DND-41 (cell line): Measurements from ENCODE around the gene DUSP11.
"Not testable (repeated sequence)": the region's sequence is repeated elsewhere in the genome, so short reads cannot be mapped to it uniquely, and the experiment has no call there.

Experiments
- EZH2 ChIP-seq: IDR thresholded peaks from 3 replicates; pipeline ENCODE4 v1.6.1; 2012; ENCODE audit warnings: borderline replicate concordance, low read depth, mild to moderate bottlenecking, moderate library complexity, low read length, inconsistent platforms; ENCODE audit not compliant: severe bottlenecking
- TF ChIP-seq, protein P1 (sequence below): IDR thresholded peaks from 2 replicates; pipeline ENCODE4 v1.5.1; 2012; ENCODE audit warnings: borderline replicate concordance, low read length, moderate library complexity, mild to moderate bottlenecking; ENCODE audit not compliant: poor library complexity, severe bottlenecking; ENCODE audit errors: extremely low read depth

GRCh38 chr2:73754332-73754731, 25.6 kb downstream of the DUSP11 start:
- TF ChIP-seq, protein P1, sequence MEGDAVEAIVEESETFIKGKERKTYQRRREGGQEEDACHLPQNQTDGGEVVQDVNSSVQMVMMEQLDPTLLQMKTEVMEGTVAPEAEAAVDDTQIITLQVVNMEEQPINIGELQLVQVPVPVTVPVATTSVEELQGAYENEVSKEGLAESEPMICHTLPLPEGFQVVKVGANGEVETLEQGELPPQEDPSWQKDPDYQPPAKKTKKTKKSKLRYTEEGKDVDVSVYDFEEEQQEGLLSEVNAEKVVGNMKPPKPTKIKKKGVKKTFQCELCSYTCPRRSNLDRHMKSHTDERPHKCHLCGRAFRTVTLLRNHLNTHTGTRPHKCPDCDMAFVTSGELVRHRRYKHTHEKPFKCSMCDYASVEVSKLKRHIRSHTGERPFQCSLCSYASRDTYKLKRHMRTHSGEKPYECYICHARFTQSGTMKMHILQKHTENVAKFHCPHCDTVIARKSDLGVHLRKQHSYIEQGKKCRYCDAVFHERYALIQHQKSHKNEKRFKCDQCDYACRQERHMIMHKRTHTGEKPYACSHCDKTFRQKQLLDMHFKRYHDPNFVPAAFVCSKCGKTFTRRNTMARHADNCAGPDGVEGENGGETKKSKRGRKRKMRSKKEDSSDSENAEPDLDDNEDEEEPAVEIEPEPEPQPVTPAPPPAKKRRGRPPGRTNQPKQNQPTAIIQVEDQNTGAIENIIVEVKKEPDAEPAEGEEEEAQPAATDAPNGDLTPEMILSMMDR, result not testable (repeated sequence)
- not testable (repeated sequence) for TF ChIP-seq EZH2
